Lower lobe of right lung (tissue), 2 donors: ENCODE measurements around the gene SLC25A48. TPM values are rescaled to one million over a fixed set of nuclear protein-coding genes. Genes with fewer than 3 reads are reported as not detected.

Source experiments
- ATAC-seq, 2 donors: fragments of 200-7000 bp; cut with Tn5 transposase; one replicate each; pipeline ENCODE4 v1.9.1; 2020 to 2022; ENCODE audit warnings: mild to moderate bottlenecking in 2 of 2, moderate library complexity in 2 of 2
- DNase-seq: peaks from one replicate; pipeline ENCODE4 v3.0.0-alpha.2; 2020
- H3K27ac ChIP-seq: fragments of 200-600 bp; one replicate; pipeline ENCODE4 v1.8.0; 2022
- H3K27me3 ChIP-seq: fragments of 200-600 bp; one replicate; pipeline ENCODE4 v1.8.0; 2022; ENCODE audit warnings: low read depth
- H3K36me3 ChIP-seq: fragments of 200-600 bp; one replicate; pipeline ENCODE4 v1.8.0; 2022; ENCODE audit warnings: mild to moderate bottlenecking
- H3K4me1 ChIP-seq: fragments of 200-600 bp; one replicate; pipeline ENCODE4 v1.8.0; 2022
- H3K4me3 ChIP-seq: fragments of 200-600 bp; one replicate; pipeline ENCODE4 v1.8.0; 2022; ENCODE audit warnings: mild to moderate bottlenecking
- H3K9me3 ChIP-seq: fragments of 200-600 bp; one replicate; pipeline ENCODE4 v1.8.0; 2022
- CTCF ChIP-seq: fragments of 200-600 bp; IDR thresholded peaks from one replicate; pipeline ENCODE4 v1.8.0; 2022; ENCODE audit warnings: antibody characterized with exemption, mild to moderate bottlenecking
- intact Hi-C: fragments of 100-400 bp; cut with DNase I; formaldehyde crosslinking; loops from one replicate; pipeline ENCODE4 v1.11.0; 2022
- total RNA-seq: library from RNA; stranded (reverse); fragmentation: NEBNext Ultra II Directional; extraction: Animal tissue kit (Norgen Biotek cat#: 25700); gene quantifications from one replicate; pipeline ENCODE4 v1.2.1, GENCODE V29; 2021
- donor health status: DM: no; HTN: yes; CAD: no; lungs with severe emphysema.

SLC25A48 gene
- total RNA-seq, 1 donor from 2014 or later = 0.24 TPM

- ATAC-seq (peak; percentile 35 to 45), DNase-seq (no peak)
- H3K4me1 ChIP-seq = peaks cover 18% of the 10 kb centered on the region
- intact Hi-C loops = loop anchor here (5.0 kb wide), 1 partner anchor 324 kb away; no protein-coding TSS in a partner anchor
- no peak for TF ChIP-seq CTCF
- H3K4me3 ChIP-seq = no peak overlapping the region
- H3K36me3 ChIP-seq = no peaks in the 10 kb centered on the region
- no peaks in the 10 kb centered on the region for H3K9me3 ChIP-seq
- H3K27me3 ChIP-seq = peaks cover 14% of the 10 kb centered on the region
- H3K27ac ChIP-seq = no peak overlapping the region
These were observed 53.6 kb downstream of the SLC25A48 start for GRCh38 chr5:135887881-135888614.

GRCh38 chr5:135890296-135890695 lies 55.8 kb downstream of the SLC25A48 start:
- H3K4me1 ChIP-seq = peaks cover 18% of the 10 kb centered on the region
- TF ChIP-seq CTCF = no peak
- ATAC-seq (peak; percentile 41 to 48), DNase-seq (no peak)
- no peaks in the 10 kb centered on the region for H3K36me3 ChIP-seq
- no peaks in the 10 kb centered on the region for H3K9me3 ChIP-seq
- H3K27ac ChIP-seq = no peak overlapping the region
- intact Hi-C loops = no loop called here
- H3K4me3 ChIP-seq = no peak overlapping the region
- peaks cover 14% of the 10 kb centered on the region for H3K27me3 ChIP-seq

GRCh38 chr5:135890867-135891266 lies 56.4 kb downstream of the SLC25A48 start:
- Histone ChIP-seq H3K9me3 (no peaks in the 10 kb centered on the region), H3K27me3 (peaks cover 9% of the 10 kb centered on the region), H3K36me3 (no peaks in the 10 kb centered on the region), H3K27ac (no peak overlapping the region), H3K4me1 (peaks cover 18% of the 10 kb centered on the region), H3K4me3 (no peak overlapping the region)
- intact Hi-C loops = no loop called here
- no peak for TF ChIP-seq CTCF
- no peak for ATAC-seq
- no peak for DNase-seq

- intact Hi-C loops = no loop called here
- H3K27ac ChIP-seq = no peak overlapping the region
- no peak for TF ChIP-seq CTCF
- no peaks in the 10 kb centered on the region for H3K36me3 ChIP-seq
- DNase-seq (no peak), ATAC-seq (no peak)
- H3K4me3 ChIP-seq = no peak overlapping the region
- peaks cover 5% of the 10 kb centered on the region for H3K27me3 ChIP-seq
- peaks cover 18% of the 10 kb centered on the region for H3K4me1 ChIP-seq
- H3K9me3 ChIP-seq = no peaks in the 10 kb centered on the region
These were observed 56.8 kb downstream of the SLC25A48 start for GRCh38 chr5:135891268-135891667.

GRCh38 chr5:135891791-135892190 lies 57.3 kb downstream of the SLC25A48 start:
- H3K27ac ChIP-seq = no peak overlapping the region
- DNase-seq (no peak), ATAC-seq (no peak)
- intact Hi-C loops = no loop called here
- peaks cover 10% of the 10 kb centered on the region for H3K27me3 ChIP-seq
- no peaks in the 10 kb centered on the region for H3K36me3 ChIP-seq
- no peak for TF ChIP-seq CTCF
- no peak overlapping the region for H3K4me3 ChIP-seq
- H3K4me1 ChIP-seq = peaks cover 18% of the 10 kb centered on the region
- H3K9me3 ChIP-seq = no peaks in the 10 kb centered on the region
